ENCODE measurements around the gene CTIF. TPM values are rescaled to one million over a fixed set of nuclear protein-coding genes. Genes with fewer than 3 reads are reported as not detected.

CTIF gene
- total and polyA plus RNA-seq, 10 donors, result 5.2 to 39.2 (median 18.5) TPM

DNA sequence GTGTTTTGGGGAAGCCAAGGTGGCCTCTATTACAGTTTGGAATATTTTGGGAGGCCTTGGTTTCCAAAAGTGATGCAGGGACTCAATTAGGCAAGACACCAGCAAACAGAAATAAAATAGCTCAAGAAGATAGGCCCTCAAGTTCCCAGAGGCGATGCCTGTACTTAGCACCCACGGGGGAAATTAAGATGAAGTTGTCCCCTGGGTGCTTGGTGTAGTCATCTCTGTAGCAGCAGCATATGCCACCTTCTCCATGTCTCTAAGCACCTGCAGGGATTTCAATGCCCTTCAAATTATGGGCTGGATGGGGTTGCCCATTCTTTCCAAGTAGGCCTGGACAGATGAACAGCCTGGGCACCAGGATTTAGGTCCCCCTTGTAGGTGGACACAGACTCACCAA is 185.0 kb downstream of the CTIF start:
- intact Hi-C loops (cut with DNase I; ENCODE audit: low total_unique reads), result no loop called here
- H3K27me3 ChIP-seq (replicated peaks in 1 of 7), result no peaks in the 10 kb centered on the region

DNA sequence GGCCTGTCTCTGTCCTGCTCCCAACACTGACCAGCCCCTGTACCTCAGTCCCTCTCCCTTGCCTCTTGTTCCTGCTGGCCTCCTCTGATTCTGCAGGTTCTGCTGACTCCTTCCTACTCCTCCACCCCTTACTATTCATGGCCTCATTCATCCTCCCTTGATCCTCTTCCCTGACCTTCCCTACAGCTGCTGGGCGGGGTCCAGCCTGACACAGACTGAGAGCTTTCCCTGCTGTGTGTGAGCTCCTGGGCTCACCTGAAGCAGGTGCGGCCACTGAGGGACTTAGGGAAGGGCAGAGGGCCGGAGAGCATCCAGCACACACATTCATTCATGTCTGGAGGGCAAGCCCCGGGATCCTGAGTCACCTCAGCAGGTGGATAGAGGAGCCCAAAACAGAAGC is 185.6 kb downstream of the CTIF start:
- no peaks in the 10 kb centered on the region for H3K36me3 ChIP-seq
- no peak overlapping the region for H3K27ac ChIP-seq
- 86 to 95% (median 92%) methylated on average over 4 of the region's 4 CpGs for WGBS, 5 donors
- peaks cover 0 to 6% (median 0%) of the 10 kb centered on the region in 8 donors for H3K9me3 ChIP-seq
- intact Hi-C loops (cut with DNase I; ENCODE audit: low total_unique reads), result no loop called here
- DNase-seq, result no peak
- H3K4me3 ChIP-seq, result no peak overlapping the region
- no peaks in the 10 kb centered on the region for H3K27me3 ChIP-seq (replicated peaks in 1 of 7)
- TF ChIP-seq CTCF (IDR thresholded peaks at IDR 0.05 in 8 of 11, conservative IDR thresholded peaks at IDR 0.05 in 3 of 11), result no peak
- TF ChIP-seq POLR2A (IDR thresholded peaks at IDR 0.05), result no peak
- TF ChIP-seq POLR2AphosphoS5 (IDR thresholded peaks at IDR 0.05), result no peak
- no peaks in the 10 kb centered on the region for H3K4me1 ChIP-seq

More for the DNA sequence above, 185.0 kb downstream of the CTIF start:
- H3K9me3 ChIP-seq, result peaks cover 0 to 6% (median 0%) of the 10 kb centered on the region in 8 donors
- peaks cover 0 to 6% (median 0%) of the 10 kb centered on the region in 6 donors for H3K36me3 ChIP-seq
- 78 to 86% (median 80%) methylated on average over 2 of the region's 2 CpGs for WGBS, 5 donors
- TF ChIP-seq POLR2AphosphoS5 (IDR thresholded peaks at IDR 0.05) (no peak), CTCF (IDR thresholded peaks at IDR 0.05 in 8 of 11, conservative IDR thresholded peaks at IDR 0.05 in 3 of 11) (no peak), POLR2A (IDR thresholded peaks at IDR 0.05) (no peak)
- H3K4me1 ChIP-seq, result no peaks in the 10 kb centered on the region
- no peak overlapping the region for H3K4me3 ChIP-seq
- DNase-seq, result no peak
- H3K27ac ChIP-seq, result no peak overlapping the region

DNA sequence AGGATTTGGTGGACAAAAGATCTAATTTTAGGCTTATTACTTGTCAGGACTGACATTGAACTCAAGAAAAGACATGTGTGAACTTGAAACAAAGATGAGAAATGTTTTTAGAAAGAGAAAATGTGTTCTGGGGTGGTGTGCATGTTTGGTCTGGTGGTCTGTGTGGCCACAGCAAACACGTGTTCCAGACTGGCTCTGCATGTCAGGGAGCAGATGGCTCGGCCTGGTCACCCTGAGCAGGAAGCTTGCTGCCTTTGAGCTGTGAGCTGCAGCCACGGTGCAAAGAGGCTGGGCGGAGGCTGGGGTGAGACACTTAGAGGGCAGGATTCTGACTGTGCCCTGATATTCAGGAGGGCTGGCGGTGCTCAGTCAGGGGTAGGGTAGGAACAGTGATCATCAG is 186.1 kb downstream of the CTIF start:
- H3K27me3 ChIP-seq (replicated peaks in 1 of 7), result no peaks in the 10 kb centered on the region

GRCh38 chr18:48725562-48725961 is 186.7 kb downstream of the CTIF start:
- intact Hi-C loops (cut with DNase I; ENCODE audit: low total_unique reads), result no loop called here
- WGBS, 5 donors, result 85 to 91% (median 87%) methylated on average over 3 of the region's 3 CpGs
- H3K36me3 ChIP-seq, result no peaks in the 10 kb centered on the region
- H3K4me3 ChIP-seq, result no peak overlapping the region
- H3K27ac ChIP-seq, result no peak overlapping the region
- H3K4me1 ChIP-seq, result no peaks in the 10 kb centered on the region
- TF ChIP-seq POLR2AphosphoS5 (IDR thresholded peaks at IDR 0.05) (no peak), POLR2A (IDR thresholded peaks at IDR 0.05) (no peak), CTCF (IDR thresholded peaks at IDR 0.05 in 8 of 11, conservative IDR thresholded peaks at IDR 0.05 in 3 of 11) (no peak)
- no peak for DNase-seq
- no peaks in the 10 kb centered on the region for H3K27me3 ChIP-seq (replicated peaks in 1 of 7)
- peaks cover 0 to 6% (median 0%) of the 10 kb centered on the region in 8 donors for H3K9me3 ChIP-seq

More for the DNA sequence above, 186.1 kb downstream of the CTIF start:
- H3K4me1 ChIP-seq, result no peaks in the 10 kb centered on the region
- H3K36me3 ChIP-seq, result no peaks in the 10 kb centered on the region
- H3K9me3 ChIP-seq, result peaks cover 0 to 6% (median 0%) of the 10 kb centered on the region in 8 donors
- DNase-seq, result no peak
- TF ChIP-seq CTCF (IDR thresholded peaks at IDR 0.05 in 8 of 11, conservative IDR thresholded peaks at IDR 0.05 in 3 of 11) (no peak), POLR2AphosphoS5 (IDR thresholded peaks at IDR 0.05) (no peak), POLR2A (IDR thresholded peaks at IDR 0.05) (no peak)
- no peak overlapping the region for H3K4me3 ChIP-seq
- H3K27ac ChIP-seq, result no peak overlapping the region
- intact Hi-C loops (cut with DNase I; ENCODE audit: low total_unique reads), result no loop called here
- 76 to 87% (median 81%) methylated on average over 5 of the region's 5 CpGs for WGBS, 5 donors
